ENCODE results near the gene PAPPA.

PAPPA gene

GRCh38 chr9:116152941-116153764 lies 438 bp upstream of the PAPPA start:
- no peak for DNase-seq

DNA sequence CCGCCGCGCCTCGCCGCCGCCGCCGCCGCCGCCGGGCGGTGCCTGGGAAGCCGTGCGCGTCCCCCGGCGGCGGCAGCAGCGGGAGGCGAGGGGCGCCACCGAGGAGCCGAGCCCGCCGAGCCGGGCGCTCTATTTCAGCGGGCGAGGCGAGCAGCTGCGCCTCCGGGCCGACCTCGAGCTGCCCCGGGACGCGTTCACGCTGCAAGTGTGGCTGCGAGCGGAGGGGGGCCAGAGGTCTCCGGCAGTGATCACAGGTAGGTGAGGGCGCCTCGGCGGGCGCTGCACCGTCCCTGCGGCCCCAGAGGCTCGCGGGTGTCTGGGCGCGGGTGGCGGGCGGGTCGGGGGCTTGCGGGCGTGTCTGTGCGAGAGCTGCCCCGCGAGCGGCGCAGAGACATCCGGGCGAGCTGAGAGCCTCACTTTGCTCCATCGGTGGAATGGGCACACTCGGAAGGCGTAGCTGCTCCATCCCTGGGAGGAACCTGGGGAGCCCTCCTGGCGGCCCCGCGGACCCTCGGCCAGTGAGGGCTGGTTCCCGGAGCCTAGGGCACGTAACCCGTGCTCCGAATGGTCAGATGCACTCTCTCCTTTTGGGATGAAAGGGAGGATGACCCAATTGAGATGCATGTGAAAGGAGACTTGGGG lies 864 bp downstream of the PAPPA start:
- DNase-seq: no peak

DNA sequence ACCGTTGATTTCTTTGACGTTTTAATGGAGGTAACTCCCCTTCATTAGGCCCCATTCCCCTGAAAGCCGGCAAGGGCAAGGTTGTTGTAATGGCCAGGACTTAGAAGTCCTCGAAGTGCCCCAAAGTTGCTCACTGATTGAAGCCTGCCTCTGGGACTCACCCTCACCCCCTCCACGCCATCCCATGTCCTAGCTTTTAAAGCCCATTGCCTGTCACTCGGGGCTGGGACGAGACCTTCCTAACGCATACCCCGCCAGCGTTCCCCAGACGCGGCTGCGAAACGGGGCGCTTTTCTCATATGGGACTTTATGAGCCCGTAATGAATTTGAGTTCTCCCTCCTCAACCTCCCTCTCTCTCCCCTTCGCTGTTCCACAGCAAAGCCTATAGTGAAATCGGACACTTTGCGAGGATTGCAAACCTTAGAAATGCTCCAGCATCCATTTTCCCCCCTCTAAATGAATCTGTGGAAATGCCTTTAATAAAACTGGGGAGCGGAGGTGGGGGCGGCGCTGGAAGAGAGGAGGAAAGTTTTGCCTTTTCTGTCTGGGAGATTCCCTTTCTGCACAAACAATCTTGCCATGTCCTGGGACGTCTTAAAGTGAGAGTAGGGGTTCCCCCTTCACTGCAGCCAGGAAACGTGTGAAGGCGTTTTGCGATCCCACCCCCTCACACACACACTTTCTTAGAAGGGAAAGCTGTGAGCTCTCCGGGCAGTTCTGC lies 1.5 kb downstream of the PAPPA start:
- no peak for DNase-seq

GRCh38 chr9:116155698-116156039 lies 2.1 kb downstream of the PAPPA start:
- no peak for DNase-seq

DNA sequence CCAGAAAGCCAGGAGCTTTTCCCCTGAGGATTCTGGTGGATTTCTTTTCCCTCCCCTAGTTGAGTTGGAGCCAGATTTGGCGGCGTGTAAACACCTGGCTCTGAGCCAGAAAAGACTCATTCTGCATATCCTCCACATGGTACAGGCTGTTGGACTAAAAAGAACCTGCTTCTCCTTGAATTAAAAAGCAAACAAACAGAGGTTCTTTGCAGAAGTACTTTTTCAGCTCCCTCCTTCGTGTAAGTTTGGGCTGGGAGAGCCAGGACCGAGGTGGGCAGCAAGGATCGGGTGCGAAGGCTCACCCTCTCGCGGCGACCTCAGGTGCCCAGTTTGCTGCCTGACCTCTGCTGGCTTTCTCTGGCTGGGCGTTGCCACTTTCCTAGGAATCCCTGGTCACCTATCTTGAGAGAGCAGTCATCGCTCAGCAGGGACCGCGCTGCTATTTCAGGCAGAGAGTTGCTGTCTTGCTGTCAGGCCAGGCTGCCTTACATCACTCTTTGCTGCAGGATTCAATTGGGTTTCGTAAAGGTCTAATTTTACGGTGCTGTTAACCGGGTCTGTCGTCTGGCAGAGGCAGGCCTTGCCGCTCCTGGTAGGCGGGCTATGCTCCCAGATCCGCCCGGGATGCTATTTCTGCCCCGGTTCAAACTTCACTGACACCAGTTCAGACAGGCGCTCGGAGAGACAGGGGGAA lies 3.2 kb downstream of the PAPPA start:
- no peak for DNase-seq

DNA sequence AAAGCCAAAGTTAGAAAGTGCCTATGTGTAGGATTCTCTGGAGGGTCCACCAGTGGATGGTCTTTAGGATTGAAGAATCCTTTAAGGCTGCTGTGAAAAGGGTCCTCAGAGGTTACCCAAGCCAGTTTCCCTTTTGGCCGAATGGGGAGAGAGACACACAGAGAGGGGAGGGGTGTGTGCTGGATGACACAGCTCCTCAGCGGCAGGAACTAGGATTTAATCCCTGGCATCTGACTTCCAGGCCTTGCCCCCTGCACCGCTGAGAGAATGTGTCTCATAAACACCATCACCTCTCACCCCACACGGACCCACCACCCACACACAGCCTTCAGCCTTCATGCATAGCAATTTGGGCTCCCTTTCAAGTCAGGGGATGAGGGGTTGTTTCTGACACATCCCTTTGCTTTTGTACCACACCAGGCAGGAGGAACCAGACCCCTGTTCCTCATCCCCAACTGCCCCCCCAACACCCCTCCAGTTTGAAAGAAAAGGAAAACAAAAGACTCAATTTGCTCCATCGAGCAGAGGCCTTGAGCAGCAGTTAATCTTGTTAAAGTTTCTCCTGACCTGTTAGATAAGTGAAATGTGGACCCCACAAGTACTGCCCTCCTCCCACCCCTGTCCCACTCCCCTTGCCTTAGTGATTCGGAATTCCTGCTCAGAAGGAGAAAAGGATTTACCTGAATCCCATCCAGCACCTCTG lies 4.0 kb downstream of the PAPPA start:
- DNase-seq: no peak

GRCh38 chr9:116160676-116161571 lies 7.3 kb downstream of the PAPPA start:
- DNase-seq: no peak

DNA sequence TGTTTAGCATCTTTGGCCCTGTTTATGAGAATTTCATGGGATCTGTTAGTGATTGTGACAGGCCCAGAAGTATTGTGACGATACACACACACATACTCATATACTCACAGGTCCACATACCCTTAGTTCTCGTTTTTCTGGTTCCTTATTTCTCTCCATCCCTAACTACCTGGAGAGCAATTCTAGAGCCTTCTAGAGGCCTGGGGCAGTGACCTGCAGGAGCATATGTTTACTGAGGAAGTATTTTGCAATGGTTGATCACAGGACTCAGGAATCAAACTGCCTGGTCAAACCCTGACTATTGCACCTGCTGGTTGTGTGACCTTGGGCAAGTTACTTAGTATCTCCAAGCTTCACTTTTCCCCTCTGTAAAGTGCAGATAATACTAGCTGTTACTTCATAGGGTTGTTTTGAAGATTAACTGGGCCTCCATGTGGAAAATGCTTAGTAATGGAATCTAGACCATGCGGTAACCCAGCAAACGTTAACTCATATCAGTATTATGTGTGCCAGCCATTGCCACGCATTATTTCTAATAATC lies 8.7 kb downstream of the PAPPA start:
- no peak for DNase-seq

- DNase-seq: no peak
Measured at GRCh38 chr9:116163293-116164055, 9.9 kb downstream of the PAPPA start.

DNA sequence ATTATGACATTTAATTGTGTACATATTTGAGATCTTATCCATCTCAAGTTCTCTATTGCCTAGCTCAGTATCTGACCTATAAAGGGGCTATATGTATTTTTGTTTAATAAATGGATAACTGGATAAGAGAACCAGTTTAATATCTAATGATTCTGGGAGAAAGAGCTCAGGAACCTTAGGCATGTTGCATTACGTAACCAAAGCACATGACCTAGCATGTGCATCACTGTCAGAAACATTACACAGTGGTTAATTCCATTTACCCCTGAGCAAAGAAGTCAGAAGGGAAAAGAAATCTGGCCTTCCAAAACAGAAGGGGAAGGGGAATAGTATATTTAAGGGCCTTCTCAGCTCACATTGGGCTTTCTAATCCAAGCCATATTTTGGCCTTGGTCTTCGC lies 12.3 kb downstream of the PAPPA start:
- no peak for DNase-seq

- DNase-seq: no peak
Measured at GRCh38 chr9:116166713-116167112, 13.1 kb downstream of the PAPPA start.

GRCh38 chr9:116168231-116168630 lies 14.6 kb downstream of the PAPPA start:
- no peak for DNase-seq

GRCh38 chr9:116172216-116172615 lies 18.6 kb downstream of the PAPPA start:
- DNase-seq: no peak

GRCh38 chr9:116174347-116174746 lies 20.8 kb downstream of the PAPPA start:
- DNase-seq: no peak

DNA sequence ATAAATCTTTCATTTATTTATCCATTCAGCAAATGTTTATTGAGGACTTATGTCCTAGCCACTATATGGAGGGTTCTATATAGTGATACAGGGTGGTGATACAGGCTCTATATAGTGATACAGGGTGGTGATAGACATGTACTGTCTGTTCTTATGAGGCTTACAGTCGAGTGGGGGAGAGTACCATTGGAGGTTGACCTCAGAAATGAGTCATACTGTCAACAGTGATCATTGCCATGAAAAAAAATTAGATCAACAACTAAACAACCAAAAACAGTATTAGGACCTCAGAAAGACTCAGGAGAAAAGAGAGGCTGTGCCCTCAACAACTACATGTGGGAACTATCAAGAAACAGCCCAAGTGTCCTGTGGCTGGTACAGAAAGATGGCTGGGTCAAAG lies 22.0 kb downstream of the PAPPA start:
- DNase-seq: no peak

DNA sequence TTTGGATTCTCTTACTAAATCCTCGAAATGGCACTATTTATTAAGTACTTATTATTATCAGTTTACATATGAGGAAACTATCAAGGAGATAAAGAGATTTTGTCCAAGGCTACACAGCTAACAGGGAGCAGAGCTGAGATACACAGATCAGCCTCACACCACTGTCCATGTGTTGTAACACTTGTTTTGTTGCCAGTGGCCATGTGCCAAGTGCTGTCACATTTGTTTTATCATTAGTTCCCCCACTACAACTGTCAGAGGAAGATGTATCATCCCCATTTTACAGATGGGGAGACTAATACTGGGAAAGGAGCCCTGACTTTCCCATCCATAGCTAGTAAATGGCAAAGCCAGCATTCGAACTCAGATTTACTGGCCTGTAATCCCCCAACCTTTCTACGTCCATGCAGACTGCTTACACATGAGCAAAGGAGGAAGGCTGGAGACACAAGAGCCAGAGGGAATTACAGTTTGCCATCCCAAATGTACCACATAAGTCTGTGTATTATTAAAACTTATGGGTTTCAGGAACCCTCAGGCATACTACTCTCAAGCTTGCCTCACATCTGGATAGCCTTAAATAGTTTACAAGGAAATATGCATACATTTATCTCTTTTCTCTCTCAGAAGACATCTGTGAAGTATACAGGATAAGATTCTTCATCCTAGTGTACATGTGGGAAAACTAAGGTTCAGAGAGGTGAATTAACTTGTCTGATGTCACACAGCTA lies 25.1 kb downstream of the PAPPA start:
- DNase-seq: no peak

- DNase-seq: no peak
Measured at GRCh38 chr9:116179568-116179967, 26.0 kb downstream of the PAPPA start.

DNA sequence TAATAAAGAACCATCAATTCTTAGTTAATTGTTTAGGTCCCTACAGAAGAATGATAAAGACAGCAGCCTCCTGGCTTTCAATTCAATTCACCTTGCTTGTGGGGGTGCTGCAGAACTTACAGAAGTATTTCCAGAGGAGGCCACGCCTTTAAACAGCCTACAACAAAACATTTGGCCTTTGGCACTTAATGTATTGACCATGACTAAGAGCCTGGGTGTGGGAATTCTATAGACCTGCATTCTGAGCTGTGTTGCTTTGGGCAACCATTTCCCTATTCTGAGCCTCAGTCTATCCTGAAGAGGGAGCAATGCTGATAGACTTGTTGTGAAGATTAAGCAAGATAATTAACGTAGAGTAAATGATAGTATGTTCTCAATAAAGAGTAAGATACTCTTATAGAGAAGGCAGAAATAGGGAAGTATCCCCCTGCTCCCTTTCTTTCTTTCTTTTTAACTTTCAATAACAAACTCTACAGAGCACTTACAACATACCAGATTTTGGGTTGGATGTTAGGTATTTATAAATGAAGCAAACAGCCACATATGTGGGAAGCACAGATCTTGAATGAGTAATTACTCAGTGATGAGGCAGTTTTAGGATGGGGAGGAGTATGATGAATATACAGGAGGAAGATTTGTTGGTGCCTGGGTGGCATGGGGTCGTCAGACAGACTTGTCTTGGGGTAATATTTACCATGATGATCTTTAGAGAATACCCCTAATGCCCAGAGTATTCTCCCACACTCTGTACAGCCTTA lies 28.4 kb downstream of the PAPPA start:
- DNase-seq: no peak

DNA sequence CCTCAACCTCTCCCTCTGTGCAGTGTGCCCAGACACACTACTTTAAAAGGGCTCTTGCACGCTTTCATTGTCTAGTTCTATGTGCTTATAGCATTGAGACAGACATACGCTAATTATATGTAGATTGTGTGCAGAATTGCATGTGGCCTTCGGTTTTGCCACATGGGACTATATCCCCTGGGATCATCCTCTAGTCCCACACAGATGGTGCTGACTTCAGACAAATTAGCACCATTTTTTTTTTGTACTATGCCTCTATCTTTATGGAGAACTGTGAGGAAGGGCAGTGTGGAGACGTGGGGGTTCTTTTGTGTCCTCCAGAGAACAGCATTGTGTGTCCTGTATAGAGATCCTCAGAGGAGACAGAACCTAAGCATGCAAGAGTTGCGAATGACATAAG lies 29.3 kb downstream of the PAPPA start:
- no peak for DNase-seq

Data from activated gamma-delta T cell treated with Interleukin-2 at 50 U/mL for 16 hours (primary cell).